ENCODE measurements around the gene ZCCHC8.

Gene ZCCHC8

GRCh38 chr12:122422730-122423257 is 77.9 kb downstream of the ZCCHC8 start:
- DNase-seq = no peak

GRCh38 chr12:122421821-122422729 is 78.7 kb downstream of the ZCCHC8 start, which contains the start of gene CLIP1:
CLIP1 (minus strand) TSS chr12:122422669; CDS start chr12:122380452, 42,217 bp downstream.
- peak; percentile 12 for DNase-seq

Measured in DMS153 (cell line).